Lung microvascular endothelial cell (primary cell): ENCODE measurements around the gene SDHB. TPM values are rescaled to one million over a fixed set of nuclear protein-coding genes. Genes with fewer than 3 reads are reported as not detected.

ENCODE experiments used
- DNase-seq, 2 donors: peaks; one replicate each; pipeline versions ENCODE4 v3.0.0 to v3.0.0-alpha.2; 2010; ENCODE audit warnings: low read depth in 2 of 2
- total RNA-seq: library from RNA; depleted of rRNA; stranded (reverse); fragments of >200 nt; gene quantifications from 2 replicates; pipeline ENCODE4 v1.2.1, GENCODE V29; 2014

Gene SDHB
- total RNA-seq, 1 donor from 2014 or later: 139 TPM

- no peak for DNase-seq
Observed at GRCh38 chr1:17012775-17013490, 40.9 kb downstream of the SDHB start.

DNA sequence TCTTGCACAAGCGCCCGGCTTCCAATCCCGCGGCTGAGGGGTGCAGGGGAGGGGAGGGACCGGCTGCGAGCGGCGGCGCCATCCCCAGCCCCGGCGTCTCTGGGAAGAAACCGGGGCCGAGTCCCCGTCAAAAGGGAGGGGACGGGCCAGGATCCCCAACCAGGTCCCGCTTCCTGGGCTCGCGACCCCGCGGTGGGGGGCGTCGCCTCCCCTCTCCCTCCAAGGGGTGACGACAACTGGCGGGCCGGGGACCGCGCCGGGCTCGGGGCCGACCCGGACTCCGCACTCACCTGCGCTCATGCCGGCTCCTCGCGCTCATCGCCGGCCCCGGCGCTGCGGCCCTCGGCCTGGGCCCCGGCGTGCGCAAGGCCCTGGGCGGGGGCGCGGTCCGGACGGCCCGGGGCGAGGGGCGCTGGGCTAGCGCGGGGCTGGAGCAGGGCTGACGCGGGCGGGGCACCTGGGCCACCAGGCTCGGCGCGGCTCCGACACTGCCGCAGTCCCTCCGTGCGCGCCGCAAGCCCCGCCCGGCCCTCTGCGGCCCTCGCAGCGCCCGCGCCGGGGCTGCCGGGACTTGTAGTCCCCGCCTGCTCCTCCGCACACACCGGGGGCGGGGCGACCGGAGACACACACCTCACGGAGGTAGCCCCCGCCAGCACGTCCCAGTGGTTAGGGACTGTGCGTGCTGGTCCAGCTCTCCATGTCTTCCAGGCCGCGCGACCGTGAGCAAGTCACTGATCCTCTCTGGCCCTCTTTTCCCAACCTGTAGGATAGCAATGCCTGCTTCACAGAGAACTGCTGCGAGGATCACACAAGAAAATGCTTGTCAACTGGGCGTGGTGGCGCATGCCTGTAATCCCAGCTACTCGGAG lies 42.2 kb downstream of the SDHB start, which contains the start of gene ATP13A2:
ATP13A2 (minus strand) TSS at position 490 of the 869 bp plus-strand sequence; CDS start at position 300, 190 bp downstream.
- peak; percentile 72 to 85 for DNase-seq

GRCh38 chr1:17011092-17011438 lies 42.8 kb downstream of the SDHB start:
- DNase-seq: no peak

DNA sequence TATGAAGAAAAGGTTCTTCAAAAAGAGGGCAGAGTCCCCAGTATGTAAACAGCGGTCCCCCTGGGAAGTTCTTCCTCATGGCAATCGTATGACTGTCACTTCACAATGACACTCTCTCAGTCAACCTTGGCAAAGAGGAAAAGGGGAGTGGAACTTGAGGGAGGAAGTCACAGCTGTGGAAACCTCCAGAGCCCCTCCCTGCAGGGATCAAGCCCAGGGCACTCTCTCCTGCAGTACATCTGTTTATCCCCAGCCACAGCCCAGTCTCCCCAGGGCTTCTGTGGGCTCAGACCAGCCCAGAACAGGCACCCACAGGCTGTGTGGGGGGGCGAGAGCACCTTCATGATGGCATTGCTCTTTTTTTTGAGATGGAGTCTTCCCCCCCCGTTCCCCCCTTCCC lies 44.1 kb downstream of the SDHB start:
- peak in 1 of 2 donors; percentile 30 for DNase-seq

DNA sequence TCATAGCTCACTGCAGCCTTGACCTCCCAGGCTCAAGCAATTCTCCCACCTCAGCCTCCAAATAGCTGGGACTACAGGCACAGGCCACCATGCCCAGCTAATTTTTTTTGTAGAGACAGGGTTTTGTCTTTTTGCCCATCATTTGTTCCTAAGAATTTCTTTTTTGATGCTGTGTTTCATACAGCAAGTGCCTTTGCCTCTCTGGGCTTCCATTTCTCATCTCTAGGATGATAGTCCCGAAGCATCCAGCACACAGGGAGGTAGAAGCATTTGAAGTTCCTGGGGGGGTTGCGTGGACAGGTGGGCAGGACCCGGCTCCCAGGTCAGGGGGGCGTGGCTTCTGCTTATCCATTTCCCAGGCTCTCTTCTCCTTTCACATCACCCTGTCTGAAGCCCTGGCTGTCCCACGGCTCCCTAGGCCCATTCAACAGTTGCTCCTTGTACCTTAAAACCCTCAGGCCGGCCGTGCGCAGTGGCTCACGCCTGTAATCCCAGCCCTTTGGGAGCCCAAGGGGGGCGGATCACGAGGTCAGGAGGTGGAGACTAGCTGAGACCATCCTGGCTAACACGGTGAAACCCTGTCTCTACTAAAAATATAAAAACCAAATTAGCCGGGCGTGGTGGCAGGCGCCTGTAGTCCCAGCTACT lies 45.5 kb downstream of the SDHB start:
- no peak for DNase-seq

DNA sequence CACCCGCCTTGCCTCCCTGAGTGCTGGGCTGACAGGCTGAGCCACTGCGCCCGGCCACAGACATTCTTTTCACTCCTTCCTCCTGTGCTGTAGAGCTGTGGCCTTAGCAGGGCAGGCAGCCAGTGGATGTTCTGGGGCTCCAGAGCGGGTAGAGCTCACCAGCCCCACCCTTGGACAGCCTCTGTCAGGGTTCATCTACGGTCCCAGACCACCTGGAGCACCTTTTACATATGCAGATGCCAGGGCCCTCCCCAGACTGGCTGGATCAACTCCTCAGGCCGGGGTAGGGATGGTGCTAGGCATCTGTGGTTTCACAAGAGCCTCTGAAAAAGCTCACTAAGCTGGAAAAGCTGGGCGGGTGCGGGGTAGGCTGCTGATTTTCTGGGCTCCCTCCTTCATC lies 46.7 kb downstream of the SDHB start:
- no peak for DNase-seq

DNA sequence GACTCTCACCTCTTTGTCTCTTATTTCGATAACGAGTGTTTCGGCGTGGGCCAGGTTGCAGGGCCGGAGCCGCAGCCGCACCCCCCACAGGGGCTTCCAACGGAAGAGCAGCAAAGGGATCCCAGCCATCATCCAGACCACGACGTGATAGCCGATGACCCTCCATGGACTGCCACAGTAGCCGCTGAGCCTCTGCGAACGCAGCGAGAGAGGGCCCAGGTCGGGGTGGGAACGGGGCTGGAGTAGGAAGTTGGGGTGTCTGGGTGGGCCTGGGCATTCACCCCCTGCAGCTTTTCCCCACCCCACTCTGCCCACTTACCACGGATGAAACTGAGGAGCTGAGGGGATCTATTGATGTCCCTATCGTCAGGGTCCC lies 48.5 kb downstream of the SDHB start:
- no peak for DNase-seq

GRCh38 chr1:17004466-17005364 lies 49.1 kb downstream of the SDHB start:
- DNase-seq: no peak

GRCh38 chr1:17002524-17002902 lies 51.3 kb downstream of the SDHB start:
- no peak for DNase-seq

DNA sequence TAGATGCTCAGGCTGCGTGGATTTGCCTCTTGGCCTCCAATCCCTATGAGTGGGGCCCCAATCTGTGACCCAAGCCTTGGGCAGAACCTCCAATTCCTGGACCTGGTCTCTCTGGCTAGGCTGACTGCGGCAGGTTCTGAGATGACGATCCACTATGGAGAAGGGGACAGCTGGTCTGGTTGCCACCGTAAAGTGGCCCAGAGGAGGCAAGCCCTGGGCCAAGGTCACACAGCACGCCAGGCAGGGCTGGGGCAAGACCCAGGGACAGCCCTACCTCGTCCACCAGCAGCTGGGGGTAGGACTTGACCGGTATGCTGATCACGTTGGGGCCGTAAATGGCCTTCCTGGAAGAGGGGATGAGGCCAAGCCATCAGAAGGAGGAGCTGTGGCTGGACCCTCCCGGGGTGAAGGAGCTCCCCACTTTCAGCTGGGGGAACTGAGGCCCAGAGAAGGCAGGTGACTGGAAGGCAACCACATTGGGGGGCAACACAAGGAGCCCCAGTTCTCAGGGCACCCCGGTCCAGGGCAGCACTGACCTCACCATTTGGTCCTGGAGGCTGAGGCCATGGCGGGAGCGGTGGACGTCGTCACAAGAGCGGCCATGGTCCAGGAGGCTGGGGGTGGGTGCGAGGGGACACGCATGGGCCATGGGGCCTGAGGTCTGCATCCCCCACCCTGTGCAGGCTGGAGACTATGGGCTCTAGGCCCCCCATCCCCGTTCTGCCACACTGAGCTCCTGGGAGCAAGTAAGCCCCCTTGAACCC lies 51.9 kb downstream of the SDHB start:
- no peak for DNase-seq

- no peak for DNase-seq
Observed at GRCh38 chr1:16999863-17000262, 54.0 kb downstream of the SDHB start.

- peak; percentile 34 to 53 for DNase-seq
Observed at GRCh38 chr1:16998589-16998988, 55.2 kb downstream of the SDHB start.

- DNase-seq: no peak
Observed at GRCh38 chr1:16996845-16997244, 57.0 kb downstream of the SDHB start.

DNA sequence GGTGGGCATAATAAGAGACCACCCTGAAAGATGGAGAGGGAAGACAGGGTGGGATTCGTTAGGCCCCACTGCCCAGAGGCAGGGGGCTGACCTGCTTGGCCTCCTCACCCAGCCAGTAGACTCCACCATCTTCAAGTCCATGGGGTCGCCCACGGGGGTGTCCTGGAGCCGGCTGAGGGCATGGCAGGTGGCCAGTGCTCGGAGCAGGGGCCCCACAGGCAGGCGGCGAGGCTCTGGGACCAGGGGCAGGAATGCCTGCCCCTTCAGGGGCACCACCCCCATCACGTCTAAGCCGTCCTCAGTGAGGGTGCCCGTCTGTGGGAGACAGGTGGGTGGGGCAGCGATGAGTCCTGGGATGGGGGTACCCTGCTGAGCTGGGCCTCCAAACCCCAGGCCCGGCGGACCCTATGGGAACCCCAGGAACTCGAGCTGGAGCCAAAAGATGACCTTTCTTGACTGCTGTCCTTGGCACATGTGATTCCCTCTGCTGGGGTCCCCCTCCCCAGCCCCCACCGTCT lies 60.3 kb downstream of the SDHB start:
- DNase-seq: no peak

- DNase-seq: no peak
Observed at GRCh38 chr1:16992675-16993074, 61.2 kb downstream of the SDHB start.

DNA sequence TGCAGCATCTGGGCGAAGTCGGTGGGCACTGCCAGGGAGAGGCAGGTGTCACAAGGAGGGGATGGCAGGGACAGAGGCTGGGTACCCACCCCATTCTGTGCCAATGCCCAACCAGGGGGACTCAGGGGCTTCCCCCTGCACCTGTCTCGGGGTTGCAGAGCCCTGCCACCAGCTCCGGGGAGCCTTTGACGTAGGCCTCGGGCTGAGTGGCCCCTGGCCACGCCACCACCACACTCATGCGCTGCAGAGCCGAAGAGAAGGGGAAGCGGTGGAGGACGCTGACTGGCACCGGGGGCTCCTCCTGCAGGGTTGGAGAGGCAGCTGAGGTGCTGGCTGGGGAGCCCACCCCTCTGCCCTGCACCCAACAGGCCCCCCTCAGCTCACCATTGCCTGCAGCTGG lies 61.7 kb downstream of the SDHB start:
- no peak for DNase-seq

DNA sequence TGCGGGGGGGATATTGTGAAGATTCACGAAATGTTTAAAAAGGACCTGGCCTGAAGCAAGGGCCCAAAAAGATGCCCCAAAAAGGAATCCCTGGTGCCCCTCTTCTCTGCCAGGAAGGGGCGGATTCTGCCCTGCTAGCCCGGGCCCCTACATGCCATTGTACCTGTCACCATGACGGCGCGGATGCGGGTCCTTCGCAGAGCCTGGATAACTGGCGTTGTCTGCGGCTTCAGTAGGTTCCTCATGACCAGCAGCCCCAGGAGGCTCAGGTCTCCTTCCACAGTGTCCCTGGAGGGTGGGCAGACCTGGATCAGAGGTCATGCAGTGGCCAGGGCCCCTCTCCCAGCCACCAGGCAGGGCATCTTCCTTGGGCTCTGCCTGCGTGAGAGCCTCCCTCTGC lies 62.3 kb downstream of the SDHB start:
- no peak for DNase-seq

DNA sequence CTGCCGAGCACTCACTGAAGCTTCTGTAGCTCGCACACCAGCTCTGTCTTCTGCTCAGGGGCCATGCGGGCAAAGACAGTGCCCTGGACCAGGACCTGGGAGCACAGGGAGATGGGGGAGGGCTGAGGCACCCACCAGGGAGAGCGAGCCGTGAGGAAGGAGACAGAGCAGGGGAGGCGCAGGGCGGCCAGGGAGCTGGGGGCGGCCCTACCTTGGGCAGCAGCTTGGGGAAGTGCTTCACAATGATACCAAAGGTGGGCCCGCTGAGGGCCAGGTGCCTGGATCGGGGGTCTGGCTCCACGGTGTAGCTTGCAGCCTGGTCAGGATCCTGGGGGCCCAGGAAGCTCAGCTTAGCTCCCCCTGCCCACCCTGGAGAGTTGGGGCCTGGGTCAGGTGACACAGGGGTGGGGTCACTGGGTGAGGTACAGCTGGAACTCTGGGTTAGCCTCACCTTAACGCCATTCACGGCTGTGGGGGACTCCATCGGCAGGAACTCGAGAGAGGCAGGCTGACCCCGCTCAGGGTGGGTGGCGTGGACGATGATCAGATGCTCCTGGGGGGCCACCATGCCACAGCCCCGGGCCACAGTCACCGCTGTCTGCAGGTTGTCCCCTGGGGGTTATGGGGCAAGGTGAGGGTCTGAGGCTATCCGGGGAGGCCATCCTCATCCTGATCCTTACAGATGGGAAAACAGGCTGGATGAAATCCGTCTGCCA lies 64.0 kb downstream of the SDHB start:
- no peak for DNase-seq

DNA sequence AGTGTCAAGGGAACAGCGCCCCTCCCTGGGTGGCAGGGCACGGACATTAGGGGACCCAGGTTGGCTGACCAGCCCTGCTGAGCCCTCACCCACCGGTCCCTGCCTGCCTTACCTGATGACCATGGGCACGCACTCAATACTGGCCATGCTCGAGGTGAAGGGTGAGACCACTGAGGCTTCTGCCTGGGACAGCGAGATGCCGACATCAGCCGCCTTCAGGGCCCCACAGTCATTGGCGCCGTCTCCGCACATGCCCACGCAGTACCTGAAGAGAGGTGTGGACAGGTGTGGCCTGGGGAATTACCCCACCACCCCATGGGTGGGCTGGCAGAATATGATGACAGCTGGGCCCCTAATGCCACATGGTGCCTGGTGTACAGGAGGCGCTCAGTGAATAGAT lies 65.6 kb downstream of the SDHB start:
- DNase-seq: no peak

- DNase-seq: no peak
Observed at GRCh38 chr1:16986962-16987361, 66.9 kb downstream of the SDHB start.
